ENCODE results near the gene POGZ.
"Not testable (repeated sequence)": the region's sequence is repeated elsewhere in the genome, so short reads cannot be mapped to it uniquely, and the experiment has no call there.

POGZ gene

GRCh38 chr1:151411884-151412283 is 47.4 kb downstream of the POGZ start:
- no peak for DNase-seq

GRCh38 chr1:151408891-151409290 is 50.4 kb downstream of the POGZ start:
- no peak for DNase-seq

GRCh38 chr1:151407304-151407703 is 52.0 kb downstream of the POGZ start:
- no peak for DNase-seq

- DNase-seq = no peak
Measured at GRCh38 chr1:151406176-151406575, 53.1 kb downstream of the POGZ start.

GRCh38 chr1:151405187-151405951 is 53.9 kb downstream of the POGZ start:
- DNase-seq = no peak

- no peak for DNase-seq
Measured at GRCh38 chr1:151403612-151404011, 55.7 kb downstream of the POGZ start.

GRCh38 chr1:151402764-151403163 is 56.5 kb downstream of the POGZ start:
- DNase-seq = no peak

GRCh38 chr1:151401860-151402259 is 57.4 kb downstream of the POGZ start:
- no peak for DNase-seq

GRCh38 chr1:151401125-151401788 is 58.0 kb downstream of the POGZ start:
- DNase-seq = no peak

- DNase-seq = peak; percentile 90
Measured at GRCh38 chr1:151399324-151400171, 59.7 kb downstream of the POGZ start, which contains the start of gene PSMB4. Gene PSMB4, plus strand, starts transcription at chr1:151399573. Its CDS starts 15 bp downstream, at chr1:151399588.

- DNase-seq = not testable (repeated sequence)
Measured at GRCh38 chr1:151396265-151396664, 63.0 kb downstream of the POGZ start.

GRCh38 chr1:151393583-151393982 is 65.7 kb downstream of the POGZ start:
- no peak for DNase-seq

GRCh38 chr1:151391079-151391563 is 68.2 kb downstream of the POGZ start:
- DNase-seq = no peak

- not testable (repeated sequence) for DNase-seq
Measured at GRCh38 chr1:151390221-151391078, 68.8 kb downstream of the POGZ start.

- DNase-seq = no peak
Measured at GRCh38 chr1:151386002-151386401, 73.3 kb downstream of the POGZ start.

- no peak for DNase-seq
Measured at GRCh38 chr1:151384584-151384983, 74.7 kb downstream of the POGZ start.

GRCh38 chr1:151377150-151377884 is 82.0 kb downstream of the POGZ start:
- no peak for DNase-seq

GRCh38 chr1:151373196-151373595 is 86.1 kb downstream of the POGZ start:
- no peak for DNase-seq

GRCh38 chr1:151372058-151372934 is 87.0 kb downstream of the POGZ start, which contains the start of gene SELENBP1:
Gene SELENBP1, minus strand, starts transcription at chr1:151372705. Its CDS starts 64 bp downstream, at chr1:151372641.
- no peak for DNase-seq

- DNase-seq = no peak
Measured at GRCh38 chr1:151371370-151372057, 87.8 kb downstream of the POGZ start.

Data from activated CD4-positive, alpha-beta T cell treated with anti-CD3 and anti-CD28 coated beads, Interleukin-2, amount 50 U/mL, for 16 hours (primary cell).